Aortic smooth muscle cell (primary cell): ENCODE data around the gene ACTR6. TPM values are rescaled to one million over a fixed set of nuclear protein-coding genes. Genes with fewer than 3 reads are reported as not detected.

Source experiments
- total RNA-seq: library from RNA; depleted of rRNA; stranded (reverse); fragments of >200 nt; gene quantifications from 2 replicates; pipeline ENCODE4 v1.2.3, GENCODE V29; 2014

ACTR6 gene
- 12.6 and 14.4 TPM in 2 replicates for total RNA-seq

GRCh38 chr12:100200463-100201181 lies at the start of gene ACTR6:
Gene ACTR6, plus strand, starts transcription at chr12:100200815. Its CDS starts 37 bp downstream, at chr12:100200852.

GRCh38 chr12:100266835-100267602 lies 66.4 kb downstream of the ACTR6 start, which contains the start of the genes DEPDC4 and SCYL2:
Gene DEPDC4, minus strand, starts transcription at chr12:100267079. Its CDS starts 3 bp downstream, at chr12:100267076.
Gene SCYL2, plus strand, starts transcription at chr12:100267177. Its CDS starts 15,794 bp downstream, at chr12:100282971.

Other genes starting within 250 kb of the ACTR6 start
- gene ANKS1B, start 215.9 kb upstream of the ACTR6 start, total RNA-seq = 3.0 and 3.7 TPM in 2 replicates
- 51.1 and 51.7 TPM in 2 replicates for gene BLTP3B, start 57.9 kb upstream of the ACTR6 start, total RNA-seq
- gene DEPDC4, start 66.3 kb downstream of the ACTR6 start, total RNA-seq = 0.75 and 1.6 TPM in 2 replicates
- gene SCYL2, start 66.4 kb downstream of the ACTR6 start, total RNA-seq = 30.8 and 35.3 TPM in 2 replicates
- gene SLC17A8, start 156.3 kb downstream of the ACTR6 start, total RNA-seq = not detected in 2 replicates